Activated CD4-positive, alpha-beta T cell treated with anti-CD3 and anti-CD28 coated beads for 36 hours (primary cell): ENCODE results near the gene C14orf132. TPM values are rescaled to one million over a fixed set of nuclear protein-coding genes. Genes with fewer than 3 reads are reported as not detected.

Experiments used
- ATAC-seq: fragments of 200-7000 bp; cut with Tn5 transposase; one replicate; pipeline ENCODE4 v1.10.0; 2021; ENCODE audit warnings: mild to moderate bottlenecking, moderate library complexity
- CTCF ChIA-PET: fragments of 350-600 bp; sonication (Branson Sonifier 250); formaldehyde crosslinking; loops from one replicate; lab custom pipeline; 2021; ENCODE audit warnings: antibody characterized with exemption; lab: Charles Lee
- POLR2A ChIA-PET: fragments of 350-600 bp; sonication (Branson Sonifier 250); formaldehyde crosslinking; loops from one replicate; lab custom pipeline; 2021; ENCODE audit warnings: antibody characterized with exemption, inconsistent platforms; lab: Charles Lee
- DNase-seq: peaks from one replicate; pipeline ENCODE4 v3.0.0-alpha.2; 2020
- H3K27ac Mint-ChIP-seq: one replicate; pipeline ENCODE4 v1.8.0; 2021; ENCODE audit warnings: mixed read lengths
- H3K27me3 Mint-ChIP-seq: one replicate; pipeline ENCODE4 v1.8.0; 2021; ENCODE audit warnings: mixed read lengths
- H3K36me3 Mint-ChIP-seq: one replicate; pipeline ENCODE4 v1.8.0; 2021; ENCODE audit warnings: low read depth, mixed read lengths
- H3K4me1 Mint-ChIP-seq: one replicate; pipeline ENCODE4 v1.8.0; 2021; ENCODE audit warnings: mixed read lengths
- H3K4me3 Mint-ChIP-seq: one replicate; pipeline ENCODE4 v1.8.0; 2021; ENCODE audit warnings: mild to moderate bottlenecking, moderate library complexity, mixed read lengths
- H3K9me3 Mint-ChIP-seq: one replicate; pipeline ENCODE4 v1.8.0; 2021; ENCODE audit warnings: low read depth, mixed read lengths
- intact Hi-C, 2 experiments: fragments of 100-400 bp; cut with DNase I in 1 of 2; cut with micrococcal nuclease in 1 of 2; formaldehyde crosslinking; loops; one replicate each; pipeline versions ENCODE4 v1.14.2 to v1.15.1; 2022 to 2024; cut with DNase I, micrococcal nuclease
- total RNA-seq, 2 experiments: library from RNA; stranded (reverse); gene quantifications; one replicate each; pipeline ENCODE4 v1.2.3, GENCODE V29; 2021

Gene C14orf132
- total RNA-seq, 2 experiments from 2014 or later = 4.1 to 4.3 TPM

GRCh38 chr14:96103560-96104460 is 64.6 kb downstream of the C14orf132 start:
- ChIA-PET CTCF (interaction anchor here (0.8 to 7.7 kb wide), 4 partner anchors 16 to 172 kb away, joined by 3 to 94 read pairs (median 4); no protein-coding TSS in a partner anchor), POLR2A (no interaction called here)
- Mint-ChIP-seq H3K27me3 (no peaks in the 10 kb centered on the region), H3K36me3 (no peaks in the 10 kb centered on the region), H3K9me3 (no peaks in the 10 kb centered on the region), H3K27ac (no peak overlapping the region), H3K4me1 (no peaks in the 10 kb centered on the region), H3K4me3 (no peak overlapping the region)
- DNase-seq (no peak), ATAC-seq (no peak)
- intact Hi-C loops = loop anchor here in 1 of 2 experiments (5.0 kb wide), 1 partner anchor 107 kb away; no protein-coding TSS in a partner anchor

GRCh38 chr14:96104469-96105057 is 65.4 kb downstream of the C14orf132 start:
- ChIA-PET POLR2A (no interaction called here), CTCF (interaction anchor here (0.8 to 7.7 kb wide), 3 partner anchors 15 to 171 kb away, joined by 3 to 94 read pairs (median 5); no protein-coding TSS in a partner anchor)
- H3K27me3 Mint-ChIP-seq = no peaks in the 10 kb centered on the region
- ATAC-seq (no peak), DNase-seq (no peak)
- no peak overlapping the region for H3K27ac Mint-ChIP-seq
- H3K9me3 Mint-ChIP-seq = no peaks in the 10 kb centered on the region
- H3K36me3 Mint-ChIP-seq = no peaks in the 10 kb centered on the region
- intact Hi-C loops = loop anchor here in 1 of 2 experiments (5.0 kb wide), 1 partner anchor 107 kb away; no protein-coding TSS in a partner anchor
- no peak overlapping the region for H3K4me3 Mint-ChIP-seq
- no peaks in the 10 kb centered on the region for H3K4me1 Mint-ChIP-seq

GRCh38 chr14:96105089-96105925 is 66.1 kb downstream of the C14orf132 start:
- no peaks in the 10 kb centered on the region for H3K36me3 Mint-ChIP-seq
- H3K27me3 Mint-ChIP-seq = no peaks in the 10 kb centered on the region
- no peaks in the 10 kb centered on the region for H3K9me3 Mint-ChIP-seq
- intact Hi-C loops = no loop called here
- no peak for ATAC-seq
- POLR2A ChIA-PET = interaction anchor here (0.6 kb wide), 1 partner anchor 17 kb away, joined by 3 read pairs; no protein-coding TSS in a partner anchor
- no peak for DNase-seq
- no peaks in the 10 kb centered on the region for H3K4me1 Mint-ChIP-seq
- H3K4me3 Mint-ChIP-seq = no peak overlapping the region
- no peak overlapping the region for H3K27ac Mint-ChIP-seq
- CTCF ChIA-PET = interaction anchor here (0.7 kb wide), 1 partner anchor 425 kb away, joined by 3 read pairs; no protein-coding TSS in a partner anchor

- ChIA-PET CTCF (interaction anchor here (0.7 to 1.0 kb wide), 2 partner anchors 170 to 424 kb away, joined by 3 to 4 read pairs; no protein-coding TSS in a partner anchor), POLR2A (no interaction called here)
- no peaks in the 10 kb centered on the region for H3K27me3 Mint-ChIP-seq
- H3K27ac Mint-ChIP-seq = no peak overlapping the region
- H3K9me3 Mint-ChIP-seq = no peaks in the 10 kb centered on the region
- intact Hi-C loops = no loop called here
- no peaks in the 10 kb centered on the region for H3K4me1 Mint-ChIP-seq
- ATAC-seq (no peak), DNase-seq (no peak)
- H3K36me3 Mint-ChIP-seq = no peaks in the 10 kb centered on the region
- H3K4me3 Mint-ChIP-seq = no peak overlapping the region
Observed at GRCh38 chr14:96105926-96106441, 66.8 kb downstream of the C14orf132 start.

- no peaks in the 10 kb centered on the region for H3K27me3 Mint-ChIP-seq
- CTCF ChIA-PET = interaction anchor here (1.0 kb wide), 1 partner anchor 169 kb away, joined by 4 read pairs; no protein-coding TSS in a partner anchor
- no peaks in the 10 kb centered on the region for H3K9me3 Mint-ChIP-seq
- ATAC-seq (no peak), DNase-seq (no peak)
- POLR2A ChIA-PET = interaction anchor here (0.5 kb wide), 1 partner anchor 123 kb away, joined by 5 read pairs; no protein-coding TSS in a partner anchor
- no peak overlapping the region for H3K4me3 Mint-ChIP-seq
- no peaks in the 10 kb centered on the region for H3K4me1 Mint-ChIP-seq
- intact Hi-C loops = no loop called here
- no peaks in the 10 kb centered on the region for H3K36me3 Mint-ChIP-seq
- H3K27ac Mint-ChIP-seq = no peak overlapping the region
Observed at GRCh38 chr14:96106891-96107290, 67.7 kb downstream of the C14orf132 start.

GRCh38 chr14:96108061-96108795 is 69.1 kb downstream of the C14orf132 start:
- no peaks in the 10 kb centered on the region for H3K36me3 Mint-ChIP-seq
- intact Hi-C loops = no loop called here
- DNase-seq (peak; percentile 18), ATAC-seq (no peak)
- CTCF ChIA-PET = interaction anchor here (0.6 kb wide), 1 partner anchor 746 kb away, joined by 3 read pairs; no protein-coding TSS in a partner anchor
- POLR2A ChIA-PET = no interaction called here
- H3K9me3 Mint-ChIP-seq = no peaks in the 10 kb centered on the region
- no peaks in the 10 kb centered on the region for H3K4me1 Mint-ChIP-seq
- H3K4me3 Mint-ChIP-seq = no peak overlapping the region
- no peak overlapping the region for H3K27ac Mint-ChIP-seq
- no peaks in the 10 kb centered on the region for H3K27me3 Mint-ChIP-seq

GRCh38 chr14:96108911-96109310 is 69.7 kb downstream of the C14orf132 start:
- CTCF ChIA-PET = no interaction called here
- H3K27me3 Mint-ChIP-seq = no peaks in the 10 kb centered on the region
- no peaks in the 10 kb centered on the region for H3K4me1 Mint-ChIP-seq
- H3K36me3 Mint-ChIP-seq = no peaks in the 10 kb centered on the region
- ATAC-seq (no peak), DNase-seq (no peak)
- intact Hi-C loops = no loop called here
- no peaks in the 10 kb centered on the region for H3K9me3 Mint-ChIP-seq
- no peak overlapping the region for H3K27ac Mint-ChIP-seq
- POLR2A ChIA-PET = no interaction called here
- no peak overlapping the region for H3K4me3 Mint-ChIP-seq

GRCh38 chr14:96109596-96110355 is 70.6 kb downstream of the C14orf132 start:
- no peak overlapping the region for H3K4me3 Mint-ChIP-seq
- H3K27ac Mint-ChIP-seq = no peak overlapping the region
- H3K9me3 Mint-ChIP-seq = peaks cover 4% of the 10 kb centered on the region
- no peaks in the 10 kb centered on the region for H3K27me3 Mint-ChIP-seq
- no peak for DNase-seq
- intact Hi-C loops = no loop called here
- H3K4me1 Mint-ChIP-seq = no peaks in the 10 kb centered on the region
- ChIA-PET CTCF (no interaction called here), POLR2A (no interaction called here)
- ATAC-seq = no peak
- H3K36me3 Mint-ChIP-seq = no peaks in the 10 kb centered on the region

- H3K36me3 Mint-ChIP-seq = no peaks in the 10 kb centered on the region
- H3K4me3 Mint-ChIP-seq = no peak overlapping the region
- no peaks in the 10 kb centered on the region for H3K27me3 Mint-ChIP-seq
- H3K27ac Mint-ChIP-seq = no peak overlapping the region
- CTCF ChIA-PET = no interaction called here
- DNase-seq = no peak
- intact Hi-C loops = no loop called here
- H3K4me1 Mint-ChIP-seq = peaks cover 8% of the 10 kb centered on the region
- POLR2A ChIA-PET = no interaction called here
- no peak for ATAC-seq
- peaks cover 4% of the 10 kb centered on the region for H3K9me3 Mint-ChIP-seq
Observed at GRCh38 chr14:96112032-96112431, 72.9 kb downstream of the C14orf132 start.

GRCh38 chr14:96114002-96114401 is 74.8 kb downstream of the C14orf132 start:
- ATAC-seq (no peak), DNase-seq (no peak)
- Mint-ChIP-seq H3K27me3 (no peaks in the 10 kb centered on the region), H3K27ac (no peak overlapping the region), H3K4me1 (peaks cover 24% of the 10 kb centered on the region), H3K9me3 (peaks cover 4% of the 10 kb centered on the region), H3K36me3 (no peaks in the 10 kb centered on the region), H3K4me3 (no peak overlapping the region)
- CTCF ChIA-PET = no interaction called here
- POLR2A ChIA-PET = no interaction called here
- intact Hi-C loops = no loop called here
